ENCODE measurements around the gene CCDC77. TPM values are rescaled to one million over a fixed set of nuclear protein-coding genes. Genes with fewer than 3 reads are reported as not detected.
A peak's percentile ranks its signal among the peaks of the same experiment; 100 is the strongest.

CCDC77 gene
- total and polyA plus RNA-seq, 12 donors: 5.1 to 47.5 (median 9.3) TPM

- intact Hi-C loops (cut with DNase I): no loop called here
- DNase-seq: peak; percentile 91 to 95 (median 92)
- Histone ChIP-seq H3K27ac (peak within 1 kb of the TSS; percentile 90 to 96 (median 94)), H3K4me1 (replicated peaks in 1 of 2) (peaks cover 6 to 26% of the 10 kb centered on the region in 2 donors), H3K9me3 (replicated peaks in 1 of 3) (no peaks in the 10 kb centered on the region), H3K27me3 (no peaks in the 10 kb centered on the region), H3K36me3 (replicated peaks in 1 of 2) (peaks cover 0 to 5% of the 10 kb centered on the region in 2 donors), H3K4me3 (peak within 1 kb of the TSS; percentile 28 to 89 (median 84))
- WGBS, 4 donors: 1 to 2% (median 1%) methylated on average over 34 to 53 of the region's 53 CpGs
- TF ChIP-seq POLR2A (IDR thresholded peaks at IDR 0.05): peak; percentile 49 to 74
- peak in 2 of 6 experiments; percentile 32 to 36 for TF ChIP-seq CTCF (IDR thresholded peaks at IDR 0.05)
Observed at GRCh38 chr12:389142-390096, 12.0 kb upstream of the CCDC77 start, which contains the start of gene KDM5A. TSS of gene KDM5A (minus strand) at chr12:389320. CDS start at chr12:389091, 229 bp downstream.

- H3K4me3 ChIP-seq: peak overlapping the region in 2 of 4 donors; percentile 69 to 84
- H3K9me3 ChIP-seq (replicated peaks in 1 of 3): no peaks in the 10 kb centered on the region
- peak overlapping the region in 1 of 5 donors; percentile 81 for H3K27ac ChIP-seq
- H3K4me1 ChIP-seq (replicated peaks in 1 of 2): peaks cover 0 to 15% of the 10 kb centered on the region in 2 donors
- WGBS, 4 donors: 55 to 63% (median 61%) methylated on average over 8 of the region's 8 CpGs
- intact Hi-C loops (cut with DNase I): no loop called here
- TF ChIP-seq CTCF (IDR thresholded peaks at IDR 0.05): no peak
- no peaks in the 10 kb centered on the region for H3K27me3 ChIP-seq
- no peaks in the 10 kb centered on the region for H3K36me3 ChIP-seq (replicated peaks in 1 of 2)
- no peak for DNase-seq
Observed at GRCh38 chr12:400828-401227, 616 bp upstream of the CCDC77 start.

- H3K4me1 ChIP-seq (replicated peaks in 1 of 2): peaks cover 0 to 15% of the 10 kb centered on the region in 2 donors
- H3K4me3 ChIP-seq: peak overlapping the region in 3 of 4 donors; percentile 69 to 84 (median 71)
- TF ChIP-seq POLR2A (IDR thresholded peaks at IDR 0.05) (no peak), CTCF (IDR thresholded peaks at IDR 0.05) (no peak)
- 0 to 1% (median 0%) methylated on average over 8 of the region's 8 CpGs for WGBS, 4 donors
- peak overlapping the region; percentile 15 to 81 (median 51) for H3K27ac ChIP-seq
- H3K9me3 ChIP-seq (replicated peaks in 1 of 3): no peaks in the 10 kb centered on the region
- H3K27me3 ChIP-seq: no peaks in the 10 kb centered on the region
- no peaks in the 10 kb centered on the region for H3K36me3 ChIP-seq (replicated peaks in 1 of 2)
- intact Hi-C loops (cut with DNase I): no loop called here
- DNase-seq: no peak
Observed at GRCh38 chr12:402029-402389, 565 bp downstream of the CCDC77 start.

- intact Hi-C loops (cut with DNase I): no loop called here
- H3K27me3 ChIP-seq: no peaks in the 10 kb centered on the region
- H3K4me1 ChIP-seq (replicated peaks in 1 of 2): no peaks in the 10 kb centered on the region
- H3K4me3 ChIP-seq: no peak overlapping the region
- peaks cover 0 to 34% of the 10 kb centered on the region in 2 donors for H3K36me3 ChIP-seq (replicated peaks in 1 of 2)
- no peak for DNase-seq
- H3K27ac ChIP-seq: no peak overlapping the region
- H3K9me3 ChIP-seq (replicated peaks in 1 of 3): no peaks in the 10 kb centered on the region
- 87 to 99% (median 95%) methylated on average over 2 of the region's 2 CpGs for WGBS, 4 donors
- no peak for TF ChIP-seq CTCF (IDR thresholded peaks at IDR 0.05)
- TF ChIP-seq POLR2A (IDR thresholded peaks at IDR 0.05): no peak
Observed at GRCh38 chr12:414859-415258, 13.4 kb downstream of the CCDC77 start.
